ENCODE data around the gene ADAMTS12.

ADAMTS12 gene

GRCh38 chr5:33842456-33842855, 49.3 kb downstream of the ADAMTS12 start:
- no peak for DNase-seq

- DNase-seq: no peak
These were observed 49.9 kb downstream of the ADAMTS12 start for GRCh38 chr5:33841891-33842290.

DNA sequence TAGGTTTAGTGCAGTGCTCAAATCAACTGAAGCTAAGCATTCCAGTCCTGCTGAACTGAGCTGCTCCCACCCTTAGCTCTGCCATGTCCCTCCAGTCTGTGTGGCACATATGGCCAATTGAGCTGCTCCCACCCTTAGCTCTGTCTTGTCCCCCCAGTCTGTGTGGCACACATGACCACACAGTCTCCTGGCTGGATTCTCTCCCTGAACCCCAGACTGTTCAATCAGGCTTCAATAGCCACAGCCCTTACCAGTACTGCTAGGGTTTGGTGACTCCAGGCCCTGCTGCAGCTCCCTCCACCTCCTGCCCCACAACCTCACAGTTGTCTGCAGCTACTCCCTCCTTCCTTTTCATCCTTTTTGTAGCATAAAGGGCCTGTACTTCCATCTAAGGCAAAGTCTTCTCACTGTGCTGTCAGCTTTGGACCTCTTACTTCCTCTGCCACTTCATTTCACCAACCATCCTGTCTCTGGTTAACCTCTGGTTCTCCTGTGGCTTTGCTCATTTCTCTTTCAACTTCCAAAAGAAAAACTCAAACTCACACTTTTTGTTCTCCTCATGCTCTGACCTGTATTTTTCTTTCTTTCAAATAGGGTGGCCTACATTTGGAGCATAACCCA, 50.8 kb downstream of the ADAMTS12 start:
- no peak for DNase-seq

DNA sequence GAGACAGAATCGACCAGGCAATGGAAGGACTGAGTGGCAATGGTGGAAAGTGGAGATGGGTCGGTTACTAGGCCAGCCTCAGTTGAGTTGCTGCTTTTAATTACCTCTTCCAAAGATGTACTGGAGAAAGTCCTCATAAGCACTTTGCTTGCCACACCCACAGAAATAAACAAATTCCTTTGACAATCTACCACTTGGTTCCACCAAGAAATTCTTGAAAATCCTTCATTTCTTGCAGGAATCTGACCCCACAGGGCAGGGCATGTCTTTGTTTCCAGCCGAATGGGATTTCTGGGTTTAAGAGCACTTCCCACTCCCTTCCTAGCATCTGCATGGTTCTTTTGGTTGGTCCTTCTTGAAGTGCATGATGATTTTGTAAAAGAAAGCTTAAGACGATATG, 54.5 kb downstream of the ADAMTS12 start:
- DNase-seq: no peak

DNA sequence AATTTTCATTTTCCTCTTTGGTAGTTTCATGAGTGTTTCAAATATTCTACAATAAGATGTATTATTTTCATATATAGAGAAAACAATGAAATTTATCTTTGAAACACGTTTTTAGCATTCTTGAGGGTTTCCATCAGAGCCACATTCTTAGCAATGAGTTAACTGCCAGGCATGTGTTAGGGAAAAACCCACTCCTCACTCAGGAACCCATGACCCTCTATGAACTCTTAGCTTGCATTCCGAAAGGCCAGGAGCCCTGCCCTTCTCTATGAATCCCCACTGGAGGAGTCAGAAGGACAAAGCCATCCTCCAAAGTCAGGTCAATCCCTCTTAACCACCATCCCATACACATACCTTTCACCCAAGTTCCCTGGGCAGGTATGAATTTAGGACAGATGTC, 57.5 kb downstream of the ADAMTS12 start:
- DNase-seq: no peak

DNA sequence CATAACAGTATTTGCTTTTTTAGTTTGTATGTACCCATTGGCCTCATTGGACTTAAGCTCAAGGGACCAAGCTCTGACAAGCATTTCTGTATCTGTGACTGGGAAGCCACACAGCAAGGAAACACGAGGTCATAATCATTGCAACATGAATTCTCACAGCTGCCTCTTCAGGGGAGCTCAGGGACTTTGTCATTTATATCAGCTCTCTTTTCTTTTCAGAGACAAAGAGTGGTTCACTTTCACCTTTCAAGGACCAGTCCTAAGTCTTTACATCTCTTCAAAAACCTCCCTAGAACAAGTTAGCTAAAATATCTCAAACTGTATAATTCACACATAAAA, 58.6 kb downstream of the ADAMTS12 start:
- no peak for DNase-seq

DNA sequence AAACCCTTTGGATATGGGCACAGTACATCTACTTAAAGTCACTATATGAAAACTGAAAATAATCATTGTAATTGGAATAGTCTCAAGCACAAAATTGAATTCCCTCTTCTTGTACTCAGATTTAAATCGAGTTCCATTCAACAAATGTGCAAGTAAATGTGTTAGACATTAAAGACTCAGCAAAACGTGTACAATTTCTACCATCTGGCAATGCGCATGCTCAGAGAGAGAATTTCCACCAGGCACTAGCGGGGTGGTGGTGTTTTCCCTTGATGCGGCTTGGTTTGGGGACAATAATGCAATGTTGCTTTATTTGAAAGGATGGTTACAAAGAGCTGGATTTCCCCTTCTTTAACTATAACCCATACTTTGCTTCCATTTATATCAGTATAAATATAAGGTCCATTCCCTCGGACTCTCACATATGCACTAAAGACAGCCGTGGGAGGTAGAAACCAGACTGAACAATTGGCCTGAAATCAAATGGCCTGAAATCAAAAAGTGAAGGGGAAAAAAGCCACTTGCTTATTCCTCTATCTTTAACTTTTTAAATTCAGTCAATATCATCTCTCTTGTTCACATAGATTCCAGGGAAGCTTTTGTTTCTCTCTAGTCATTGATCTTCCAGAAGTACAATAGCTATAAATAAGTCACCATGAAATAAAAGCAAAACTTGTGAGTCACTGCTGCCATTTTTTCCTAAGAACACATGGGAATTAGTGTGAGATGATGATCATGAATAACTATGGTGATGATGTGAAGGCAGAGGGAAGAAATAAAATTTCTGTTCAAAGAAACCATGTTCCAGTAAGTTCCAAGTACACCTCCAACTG, 59.2 kb downstream of the ADAMTS12 start:
- no peak for DNase-seq

DNA sequence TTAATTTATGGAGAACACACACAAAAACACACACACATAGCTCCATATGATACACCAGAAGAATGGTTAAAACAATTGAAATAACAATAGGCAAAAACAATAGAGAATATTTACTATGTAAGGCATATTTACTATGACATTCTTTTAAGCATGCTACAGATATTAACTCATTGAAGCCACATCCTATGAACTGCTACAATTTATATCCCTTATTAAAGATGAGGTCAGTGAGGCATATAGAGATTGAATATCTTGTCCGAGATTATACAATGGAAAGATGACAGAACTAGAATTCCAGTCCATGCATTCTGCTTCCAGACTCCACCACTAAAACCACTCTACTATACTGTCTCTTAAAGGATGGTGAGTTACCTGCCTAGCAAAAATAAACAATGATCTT, 60.7 kb downstream of the ADAMTS12 start:
- DNase-seq: no peak

DNA sequence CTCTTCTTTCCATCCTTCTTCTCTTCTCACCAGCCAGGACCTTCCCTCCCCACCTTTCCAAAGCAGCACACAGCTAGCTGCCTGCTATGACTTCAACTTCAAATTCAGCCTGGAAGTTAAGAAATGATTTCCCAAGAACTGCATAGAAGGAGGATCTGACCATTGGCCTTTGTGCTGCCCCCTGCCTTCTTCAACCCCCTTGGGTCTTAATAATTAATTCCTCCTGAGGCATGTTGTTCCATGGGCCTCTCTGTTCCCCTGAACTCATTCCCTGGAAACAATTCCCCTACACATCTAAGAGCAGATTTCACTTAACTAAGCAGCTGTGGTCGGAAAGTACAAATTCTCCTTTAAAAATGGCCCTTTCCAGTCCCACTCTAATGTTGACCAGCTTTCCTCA, 62.4 kb downstream of the ADAMTS12 start:
- no peak for DNase-seq

DNA sequence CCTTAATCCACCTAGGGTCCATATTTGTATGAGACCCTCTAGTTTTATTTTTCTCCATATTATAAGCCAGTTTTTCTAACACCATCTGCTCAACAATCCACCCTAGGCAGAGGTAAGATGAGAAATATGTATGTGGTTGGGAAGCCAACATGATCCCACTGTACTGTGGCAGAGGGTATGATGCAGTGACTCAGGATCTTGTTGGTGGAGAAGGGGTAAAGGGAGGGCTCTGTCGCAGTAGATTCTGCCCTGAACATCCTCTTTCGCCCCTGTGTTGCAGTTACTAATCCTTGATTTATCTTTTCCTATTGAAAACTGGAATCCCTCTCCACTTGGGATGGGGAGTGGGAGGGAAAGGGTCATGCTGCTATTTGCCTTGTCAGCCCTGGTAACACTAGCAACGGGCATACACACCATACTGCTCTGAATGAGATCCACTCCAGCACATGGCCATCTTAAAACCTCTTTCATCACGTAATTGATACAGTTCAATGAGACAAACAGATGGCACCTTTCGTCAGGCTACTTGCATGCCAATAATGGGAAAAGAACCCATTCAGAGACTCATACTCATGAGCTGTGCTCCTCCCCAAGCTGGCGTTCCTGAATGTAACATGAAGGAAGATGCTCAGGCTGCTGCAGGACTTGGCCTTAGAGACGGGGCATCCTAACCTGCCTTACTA, 63.0 kb downstream of the ADAMTS12 start:
- DNase-seq: no peak

DNA sequence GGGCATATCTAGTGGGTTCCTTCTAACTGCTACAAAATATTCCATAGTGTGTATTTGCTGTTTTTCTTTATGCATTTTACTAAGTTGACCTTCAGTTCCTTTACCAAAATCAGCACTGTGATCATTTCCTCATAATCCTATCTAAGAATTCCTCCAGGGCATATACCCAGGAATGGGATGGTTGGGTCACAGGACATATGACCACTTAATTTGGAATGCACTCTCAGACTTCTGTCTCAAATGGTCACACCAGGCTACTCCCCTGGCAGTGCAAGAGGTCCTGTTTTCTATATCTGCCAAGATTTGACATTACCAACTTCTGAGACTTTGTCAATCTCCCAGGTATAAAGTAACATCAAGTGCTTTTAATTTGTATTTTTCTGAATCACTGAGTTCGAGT, 63.9 kb downstream of the ADAMTS12 start:
- DNase-seq: no peak

DNA sequence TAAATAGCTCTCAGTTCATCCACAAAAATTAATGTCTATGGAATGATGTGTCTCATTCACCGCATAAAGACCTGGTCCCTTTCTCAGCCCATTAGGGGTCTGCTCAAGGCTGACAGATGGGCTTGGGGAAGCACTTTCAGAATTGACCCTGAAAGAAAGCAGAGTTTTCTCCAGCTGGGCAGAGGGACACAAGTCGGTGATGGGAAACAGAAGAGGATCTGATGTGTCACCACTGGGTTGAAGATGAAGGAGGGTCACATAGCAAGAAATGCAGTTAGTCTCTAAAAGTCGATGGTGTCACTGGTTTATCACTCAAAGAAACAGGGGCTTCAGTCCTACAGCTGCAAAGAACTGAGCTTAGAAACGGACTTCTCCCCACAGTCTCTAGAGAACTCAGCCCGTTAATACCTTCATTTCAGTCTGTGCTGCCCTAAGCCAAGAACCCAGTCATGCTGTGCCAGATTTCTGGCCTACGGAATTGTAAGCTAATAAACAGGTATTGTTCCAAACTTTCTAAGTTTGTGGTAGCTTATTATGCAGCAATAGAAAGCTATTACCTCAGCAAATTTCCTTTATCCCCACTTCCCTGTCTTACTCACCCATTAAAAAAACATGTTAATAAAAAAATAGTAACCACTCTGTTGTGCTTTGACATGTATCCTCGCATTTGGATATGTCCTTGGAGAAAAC, 64.6 kb downstream of the ADAMTS12 start:
- no peak for DNase-seq

DNA sequence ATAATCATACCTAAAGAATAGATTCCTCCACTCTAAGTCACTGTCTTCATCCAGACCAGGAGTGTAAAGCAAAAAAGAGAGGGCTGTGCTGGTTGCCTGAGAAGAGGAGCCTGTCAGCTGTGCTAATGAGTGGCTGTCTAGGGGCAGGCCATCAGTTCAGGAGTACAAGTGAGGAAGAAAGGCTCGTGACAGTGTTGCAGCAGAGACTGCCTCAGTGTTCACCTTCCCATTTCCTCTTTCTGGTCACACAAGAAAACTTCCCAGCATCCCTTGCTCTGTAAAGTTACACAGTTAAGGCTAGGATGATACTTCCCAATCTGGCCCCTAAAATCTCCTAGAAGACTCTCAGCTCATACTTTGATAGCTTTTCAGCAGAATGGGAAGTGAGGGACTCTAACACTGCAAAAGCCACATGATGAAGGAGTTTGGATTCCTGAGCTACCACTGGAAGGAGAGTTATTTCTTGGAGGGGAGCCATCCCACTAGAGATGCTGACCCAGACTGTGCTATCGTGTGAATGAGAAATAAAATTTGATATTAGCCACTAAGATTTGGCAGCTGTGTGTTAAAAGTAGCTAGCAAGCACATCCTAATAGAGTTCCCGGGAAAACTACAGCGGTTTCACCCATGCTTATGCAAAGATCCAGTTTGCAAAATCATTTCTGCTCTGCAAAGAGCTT, 67.1 kb downstream of the ADAMTS12 start:
- no peak for DNase-seq

GRCh38 chr5:33817301-33817700, 74.5 kb downstream of the ADAMTS12 start:
- no peak for DNase-seq

GRCh38 chr5:33816791-33817190, 75.0 kb downstream of the ADAMTS12 start:
- DNase-seq: no peak

GRCh38 chr5:33812746-33813145, 79.0 kb downstream of the ADAMTS12 start:
- DNase-seq: no peak

- no peak for DNase-seq
These were observed 81.2 kb downstream of the ADAMTS12 start for GRCh38 chr5:33810491-33811120.

DNA sequence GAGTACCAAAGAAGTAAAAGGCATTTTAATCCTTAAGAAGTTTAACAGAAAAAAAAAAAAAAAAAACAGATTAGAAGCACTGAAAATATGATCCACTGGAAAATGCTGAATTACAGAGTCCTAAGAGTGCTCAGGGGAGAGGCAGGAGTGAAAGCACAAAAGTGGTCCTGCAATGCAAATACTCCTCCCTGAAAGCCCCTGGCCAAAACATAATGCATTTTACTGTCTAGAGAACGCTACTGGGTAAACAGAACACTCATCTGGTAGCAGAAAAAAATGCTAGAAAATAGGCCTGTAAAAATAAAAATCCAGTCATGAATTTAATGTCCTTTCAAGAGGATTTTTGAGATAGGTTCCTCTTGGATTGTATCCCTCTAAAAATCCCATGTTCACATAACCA, 81.9 kb downstream of the ADAMTS12 start:
- no peak for DNase-seq

- no peak for DNase-seq
These were observed 83.1 kb downstream of the ADAMTS12 start for GRCh38 chr5:33808699-33809098.

DNA sequence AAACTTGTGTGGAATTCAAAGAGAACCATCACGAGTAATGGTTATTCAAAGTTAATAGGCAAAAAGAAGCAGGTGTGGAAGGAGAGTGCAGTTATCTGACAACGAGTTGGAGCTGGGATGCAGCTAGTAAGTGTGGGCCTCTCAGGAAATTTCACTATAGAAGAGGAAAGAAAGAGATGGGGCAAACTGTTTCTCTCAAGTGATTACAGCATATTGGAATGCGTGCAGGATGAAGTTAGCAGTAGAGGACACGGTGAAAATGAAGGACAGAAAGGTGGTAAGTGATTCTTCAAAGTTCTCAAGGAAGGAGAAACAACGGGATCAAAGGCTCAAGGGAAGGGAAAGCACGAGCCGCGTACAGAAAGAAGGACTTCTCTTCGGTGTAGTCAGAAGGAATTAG, 84.0 kb downstream of the ADAMTS12 start:
- DNase-seq: no peak

DNA sequence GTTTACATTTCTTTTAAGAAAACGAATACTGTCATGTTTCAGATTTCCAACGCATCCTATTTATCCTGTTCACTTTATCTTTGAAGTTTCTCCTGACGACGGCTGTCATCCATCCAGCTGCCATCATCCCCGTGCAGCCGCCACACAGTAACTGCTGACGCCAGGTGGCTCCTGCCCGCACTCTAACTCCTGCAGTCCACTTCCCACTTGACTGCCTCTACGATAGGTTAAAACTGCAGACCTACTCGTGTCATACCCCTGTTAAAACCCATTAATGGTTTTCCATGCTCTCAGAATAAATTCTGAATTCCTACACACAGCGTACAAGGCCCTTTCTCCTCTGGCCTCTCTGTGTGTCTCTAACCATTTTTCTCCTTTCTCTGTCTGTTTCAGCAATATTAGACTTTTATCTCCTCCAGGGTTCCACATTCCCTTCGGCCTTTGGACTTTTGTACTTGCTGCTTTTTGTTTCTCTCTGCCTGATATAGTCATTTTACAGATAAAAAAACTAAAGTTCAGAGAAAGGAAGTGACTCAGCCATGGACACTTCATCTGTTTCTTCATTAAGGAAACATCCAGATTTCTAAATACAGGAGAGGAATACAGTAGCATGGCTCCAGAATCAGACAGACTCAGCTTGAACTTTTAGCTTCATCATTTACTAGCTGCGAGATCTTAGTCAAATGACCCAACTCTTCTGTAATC, 84.9 kb downstream of the ADAMTS12 start:
- DNase-seq: no peak

- no peak for DNase-seq
These were observed 90.5 kb downstream of the ADAMTS12 start for GRCh38 chr5:33801292-33801691.

Data from NCI-H510A (cell line).